K562 (cell line): ENCODE results near the gene PDGFA. TPM values are rescaled to one million over a fixed set of nuclear protein-coding genes. Genes with fewer than 3 reads are reported as not detected.

Experiments
- BRD4 ChIP-seq: fragments of 200-600 bp; sonication (generic); IDR thresholded peaks from 2 replicates; pipeline ENCODE4 v1.6.1; 2017; ENCODE audit warnings: inconsistent platforms
- CAMTA2 ChIP-seq: fragments of 250-450 bp; sonication (Bioruptor Pico); conservative IDR thresholded peaks from 2 replicates; pipeline ENCODE4 v1.5.1; 2022
- HCFC1 ChIP-seq: IDR thresholded peaks from 2 replicates; pipeline ENCODE4 v1.6.1; 2012; ENCODE audit warnings: low read depth, low read length, improper control_type of control experiment
- HLTF ChIP-seq: fragments of 450-650 bp; IDR thresholded peaks from 2 replicates; pipeline ENCODE4 v1.6.1; 2016
- HNRNPUL1 ChIP-seq: fragments of 200-400 bp; formaldehyde crosslinking; IDR thresholded peaks from 2 replicates; pipeline ENCODE4 v1.6.1; 2017; ENCODE audit warnings: low read length
- POLR2AphosphoS5 ChIP-seq: IDR thresholded peaks from 2 replicates; pipeline ENCODE4 v1.6.1; 2011; ENCODE audit warnings: mild to moderate bottlenecking, low read depth, low read length, moderate library complexity; ENCODE audit not compliant: control insufficient read depth, insufficient read depth
- PPARD ChIP-seq: fragments of 250-450 bp; sonication (Bioruptor Pico); IDR thresholded peaks from 2 replicates; pipeline ENCODE4 v1.8.0; 2022; ENCODE audit warnings: inconsistent platforms, mild to moderate bottlenecking, moderate library complexity
- PTTG1 ChIP-seq: fragments of 450-650 bp; IDR thresholded peaks from 2 replicates; pipeline ENCODE4 v1.6.1; 2016; ENCODE audit warnings: low read depth, mild to moderate bottlenecking, missing genetic modification characterization, missing compliant biosample characterization
- RBM14 ChIP-seq: fragments of 200-400 bp; formaldehyde crosslinking; IDR thresholded peaks from 2 replicates; pipeline ENCODE4 v1.6.1; 2018; ENCODE audit warnings: low read depth, mild to moderate bottlenecking, low read length, moderate library complexity, borderline replicate concordance; ENCODE audit not compliant: insufficient read depth
- SMARCC2 ChIP-seq: fragments of 450-650 bp; IDR thresholded peaks from 2 replicates; pipeline ENCODE4 v1.6.1; 2017; ENCODE audit warnings: antibody characterized with exemption, moderate library complexity, mild to moderate bottlenecking, low read depth
- SOX6 ChIP-seq: fragments of 450-650 bp; IDR thresholded peaks from 2 replicates; pipeline ENCODE4 v1.6.1; 2014; ENCODE audit warnings: mild to moderate bottlenecking
- TRIM24 ChIP-seq, 2 experiments: fragments of 450-650 bp; IDR thresholded peaks; 2 replicates each; pipeline ENCODE4 v1.6.1; 2016
- WHSC1 ChIP-seq: IDR thresholded peaks from one replicate; pipeline ENCODE4 v1.6.1; 2012; ENCODE audit warnings: low read length, control low read depth, inconsistent platforms
- ZFP1 ChIP-seq: fragments of 450-650 bp; formaldehyde crosslinking; IDR thresholded peaks from 2 replicates; pipeline ENCODE4 v1.4.0; 2020; ENCODE audit warnings: mild to moderate bottlenecking, mixed read lengths
- ZNF408 ChIP-seq: fragments of 250-450 bp; sonication (Bioruptor Pico); IDR thresholded peaks from 2 replicates; pipeline ENCODE4 v1.4.0; 2020; ENCODE audit warnings: low read depth, mild to moderate bottlenecking, moderate library complexity
- ZNF41 ChIP-seq: fragments of 250-450 bp; sonication (Bioruptor Pico); conservative IDR thresholded peaks from 2 replicates; pipeline ENCODE4 v1.4.0; 2020; ENCODE audit warnings: mild to moderate bottlenecking
- ZNF668 ChIP-seq: fragments of 250-450 bp; sonication (Bioruptor Pico); IDR thresholded peaks from 2 replicates; pipeline ENCODE4 v1.8.0; 2022; ENCODE audit warnings: mild to moderate bottlenecking, inconsistent platforms
- polyA plus RNA-seq, 8 experiments: library from polyadenylated mRNA; depleted of rRNA in 4 of 8; stranded (reverse) in 5 of 8; unstranded in 3 of 8; fragments of >200 nt; fragmentation: Nextera tagmentation in 2 of 8; fragmentation: Illumina TruSeq in 1 of 8; extraction: Ambion mirVana in 2 of 8; extraction: Trizol in 1 of 8; gene quantifications; 2 replicates each; pipeline versions ENCODE4 v1.2.1 to v1.2.3, GENCODE V29; 2011 to 2014; ENCODE audit warnings: inconsistent platforms in 1 of 8, missing spikeins in 1 of 8
- total RNA-seq, 7 experiments: library from RNA; depleted of rRNA in 6 of 7; stranded (reverse); fragments of >200 nt in 6 of 7; fragmentation: Illumina TruSeq in 2 of 7; extraction: Trizol in 2 of 7; gene quantifications; 2 replicates each; pipeline versions ENCODE4 v1.2.1 to v1.2.3, GENCODE V29; 2011 to 2021; ENCODE audit warnings: low replicate concordance in 1 of 7
- TF ChIP-seq, protein P1 (sequence below): IDR thresholded peaks from 3 replicates; pipeline ENCODE4 v1.6.1; 2011; ENCODE audit warnings: borderline replicate concordance, mild to moderate bottlenecking; ENCODE audit not compliant: insufficient read length, insufficient read depth
- TF ChIP-seq, protein P2 (sequence below): fragments of 450-650 bp; IDR thresholded peaks from 2 replicates; pipeline ENCODE4 v1.6.1; 2017; ENCODE audit warnings: antibody characterized with exemption
- TF ChIP-seq, protein P3 (sequence below): sonication (generic); formaldehyde crosslinking; IDR thresholded peaks from 2 replicates; pipeline ENCODE4 v1.9.0; 2022; ENCODE audit warnings: mild to moderate bottlenecking, missing genetic modification reagents
- TF ChIP-seq, protein P4 (sequence below): fragments of 200-800 bp; sonication (Bioruptor generic); IDR thresholded peaks from 2 replicates; pipeline ENCODE4 v1.6.1; 2017; ENCODE audit warnings: missing genetic modification characterization, missing compliant biosample characterization
- TF ChIP-seq, protein P5 (sequence below): fragments of 250-450 bp; sonication (Bioruptor Pico); IDR thresholded peaks from 2 replicates; pipeline ENCODE4 v1.4.0; 2020; ENCODE audit warnings: mild to moderate bottlenecking, moderate library complexity, borderline replicate concordance

The PDGFA gene
- total and polyA plus RNA-seq, 9 of the 15 experiments (the other 6 are each of a cell fraction or from before 2014, with no cell fraction given): 2.5 to 10.2 (median 4.6) TPM

DNA sequence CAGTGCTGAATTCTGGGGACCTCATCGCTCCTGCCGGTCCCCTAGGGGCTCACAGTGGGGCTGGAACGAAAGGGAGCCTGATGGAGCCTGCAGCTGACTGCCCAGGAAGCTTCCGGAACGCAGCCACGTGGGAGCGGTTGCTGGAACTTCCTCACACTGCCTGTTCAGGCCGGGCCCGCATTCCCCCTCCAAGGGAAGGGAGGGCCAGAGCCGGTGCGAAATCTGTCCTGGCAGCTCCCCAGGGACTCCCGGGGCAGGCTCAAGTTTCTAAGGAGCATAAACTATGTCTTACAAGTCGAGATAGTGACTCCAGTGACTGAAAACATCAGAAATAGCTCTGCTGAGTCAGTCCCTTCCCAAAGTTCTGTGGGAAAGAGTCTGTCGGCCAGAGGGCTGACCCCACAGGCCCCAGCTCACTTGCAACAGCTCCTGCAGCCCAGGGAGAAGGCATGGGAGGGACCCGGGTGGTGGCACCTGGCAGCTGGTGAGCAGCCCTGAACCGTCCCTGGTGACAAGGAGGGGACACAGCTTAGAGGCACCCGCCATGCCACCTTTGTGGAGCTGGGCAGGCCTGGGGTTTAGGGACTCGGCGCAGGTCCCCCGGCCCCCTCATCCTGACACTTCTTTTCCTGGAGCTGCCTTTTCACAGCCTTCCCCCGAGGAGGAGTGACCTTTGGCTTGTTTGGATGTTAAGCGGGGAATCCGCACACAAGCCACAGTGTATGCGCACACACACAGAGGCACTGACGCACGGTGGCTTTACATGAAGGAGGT lies 47.6 kb downstream of the PDGFA start (continued):
- TF ChIP-seq, protein P1, sequence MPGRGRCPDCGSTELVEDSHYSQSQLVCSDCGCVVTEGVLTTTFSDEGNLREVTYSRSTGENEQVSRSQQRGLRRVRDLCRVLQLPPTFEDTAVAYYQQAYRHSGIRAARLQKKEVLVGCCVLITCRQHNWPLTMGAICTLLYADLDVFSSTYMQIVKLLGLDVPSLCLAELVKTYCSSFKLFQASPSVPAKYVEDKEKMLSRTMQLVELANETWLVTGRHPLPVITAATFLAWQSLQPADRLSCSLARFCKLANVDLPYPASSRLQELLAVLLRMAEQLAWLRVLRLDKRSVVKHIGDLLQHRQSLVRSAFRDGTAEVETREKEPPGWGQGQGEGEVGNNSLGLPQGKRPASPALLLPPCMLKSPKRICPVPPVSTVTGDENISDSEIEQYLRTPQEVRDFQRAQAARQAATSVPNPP: no peak
- TF ChIP-seq SMARCC2 (no peak), HLTF (no peak), HCFC1 (peak; percentile 8; the same call in 1 of the 2 replicates), ZNF668 (CRISPR knock-in tag) (peak; percentile 58; the same call in 1 of the 2 replicates), ZNF408 (no peak), ZNF41 (CRISPR knock-in tag) (no peak), BRD4 (no peak), SOX6 (peak; percentile 45; the same call in 1 of the 2 replicates), CAMTA2 (no peak), ZFP1 (no peak), PPARD (CRISPR knock-in tag) (no peak), RBM14 (no peak), WHSC1 (no peak), PTTG1 (tag) (no peak), HNRNPUL1 (no peak), TRIM24 (IDR thresholded peaks at IDR 0.05) (no peak), POLR2AphosphoS5 (no peak)
- TF ChIP-seq, protein P2, sequence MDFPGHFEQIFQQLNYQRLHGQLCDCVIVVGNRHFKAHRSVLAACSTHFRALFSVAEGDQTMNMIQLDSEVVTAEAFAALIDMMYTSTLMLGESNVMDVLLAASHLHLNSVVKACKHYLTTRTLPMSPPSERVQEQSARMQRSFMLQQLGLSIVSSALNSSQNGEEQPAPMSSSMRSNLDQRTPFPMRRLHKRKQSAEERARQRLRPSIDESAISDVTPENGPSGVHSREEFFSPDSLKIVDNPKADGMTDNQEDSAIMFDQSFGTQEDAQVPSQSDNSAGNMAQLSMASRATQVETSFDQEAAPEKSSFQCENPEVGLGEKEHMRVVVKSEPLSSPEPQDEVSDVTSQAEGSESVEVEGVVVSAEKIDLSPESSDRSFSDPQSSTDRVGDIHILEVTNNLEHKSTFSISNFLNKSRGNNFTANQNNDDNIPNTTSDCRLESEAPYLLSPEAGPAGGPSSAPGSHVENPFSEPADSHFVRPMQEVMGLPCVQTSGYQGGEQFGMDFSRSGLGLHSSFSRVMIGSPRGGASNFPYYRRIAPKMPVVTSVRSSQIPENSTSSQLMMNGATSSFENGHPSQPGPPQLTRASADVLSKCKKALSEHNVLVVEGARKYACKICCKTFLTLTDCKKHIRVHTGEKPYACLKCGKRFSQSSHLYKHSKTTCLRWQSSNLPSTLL: no peak
- TF ChIP-seq, protein P3, sequence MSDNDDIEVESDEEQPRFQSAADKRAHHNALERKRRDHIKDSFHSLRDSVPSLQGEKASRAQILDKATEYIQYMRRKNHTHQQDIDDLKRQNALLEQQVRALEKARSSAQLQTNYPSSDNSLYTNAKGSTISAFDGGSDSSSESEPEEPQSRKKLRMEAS: peak; percentile 98
- TF ChIP-seq, protein P4, sequence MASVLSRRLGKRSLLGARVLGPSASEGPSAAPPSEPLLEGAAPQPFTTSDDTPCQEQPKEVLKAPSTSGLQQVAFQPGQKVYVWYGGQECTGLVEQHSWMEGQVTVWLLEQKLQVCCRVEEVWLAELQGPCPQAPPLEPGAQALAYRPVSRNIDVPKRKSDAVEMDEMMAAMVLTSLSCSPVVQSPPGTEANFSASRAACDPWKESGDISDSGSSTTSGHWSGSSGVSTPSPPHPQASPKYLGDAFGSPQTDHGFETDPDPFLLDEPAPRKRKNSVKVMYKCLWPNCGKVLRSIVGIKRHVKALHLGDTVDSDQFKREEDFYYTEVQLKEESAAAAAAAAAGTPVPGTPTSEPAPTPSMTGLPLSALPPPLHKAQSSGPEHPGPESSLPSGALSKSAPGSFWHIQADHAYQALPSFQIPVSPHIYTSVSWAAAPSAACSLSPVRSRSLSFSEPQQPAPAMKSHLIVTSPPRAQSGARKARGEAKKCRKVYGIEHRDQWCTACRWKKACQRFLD (CRISPR knock-in tag): peak; percentile 90; the same call in 1 of the 2 replicates
- TF ChIP-seq, protein P5, sequence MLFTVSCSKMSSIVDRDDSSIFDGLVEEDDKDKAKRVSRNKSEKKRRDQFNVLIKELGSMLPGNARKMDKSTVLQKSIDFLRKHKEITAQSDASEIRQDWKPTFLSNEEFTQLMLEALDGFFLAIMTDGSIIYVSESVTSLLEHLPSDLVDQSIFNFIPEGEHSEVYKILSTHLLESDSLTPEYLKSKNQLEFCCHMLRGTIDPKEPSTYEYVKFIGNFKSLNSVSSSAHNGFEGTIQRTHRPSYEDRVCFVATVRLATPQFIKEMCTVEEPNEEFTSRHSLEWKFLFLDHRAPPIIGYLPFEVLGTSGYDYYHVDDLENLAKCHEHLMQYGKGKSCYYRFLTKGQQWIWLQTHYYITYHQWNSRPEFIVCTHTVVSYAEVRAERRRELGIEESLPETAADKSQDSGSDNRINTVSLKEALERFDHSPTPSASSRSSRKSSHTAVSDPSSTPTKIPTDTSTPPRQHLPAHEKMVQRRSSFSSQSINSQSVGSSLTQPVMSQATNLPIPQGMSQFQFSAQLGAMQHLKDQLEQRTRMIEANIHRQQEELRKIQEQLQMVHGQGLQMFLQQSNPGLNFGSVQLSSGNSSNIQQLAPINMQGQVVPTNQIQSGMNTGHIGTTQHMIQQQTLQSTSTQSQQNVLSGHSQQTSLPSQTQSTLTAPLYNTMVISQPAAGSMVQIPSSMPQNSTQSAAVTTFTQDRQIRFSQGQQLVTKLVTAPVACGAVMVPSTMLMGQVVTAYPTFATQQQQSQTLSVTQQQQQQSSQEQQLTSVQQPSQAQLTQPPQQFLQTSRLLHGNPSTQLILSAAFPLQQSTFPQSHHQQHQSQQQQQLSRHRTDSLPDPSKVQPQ (CRISPR knock-in tag): no peak
